ENCODE results near the gene EPHB2.

EPHB2 gene

DNA sequence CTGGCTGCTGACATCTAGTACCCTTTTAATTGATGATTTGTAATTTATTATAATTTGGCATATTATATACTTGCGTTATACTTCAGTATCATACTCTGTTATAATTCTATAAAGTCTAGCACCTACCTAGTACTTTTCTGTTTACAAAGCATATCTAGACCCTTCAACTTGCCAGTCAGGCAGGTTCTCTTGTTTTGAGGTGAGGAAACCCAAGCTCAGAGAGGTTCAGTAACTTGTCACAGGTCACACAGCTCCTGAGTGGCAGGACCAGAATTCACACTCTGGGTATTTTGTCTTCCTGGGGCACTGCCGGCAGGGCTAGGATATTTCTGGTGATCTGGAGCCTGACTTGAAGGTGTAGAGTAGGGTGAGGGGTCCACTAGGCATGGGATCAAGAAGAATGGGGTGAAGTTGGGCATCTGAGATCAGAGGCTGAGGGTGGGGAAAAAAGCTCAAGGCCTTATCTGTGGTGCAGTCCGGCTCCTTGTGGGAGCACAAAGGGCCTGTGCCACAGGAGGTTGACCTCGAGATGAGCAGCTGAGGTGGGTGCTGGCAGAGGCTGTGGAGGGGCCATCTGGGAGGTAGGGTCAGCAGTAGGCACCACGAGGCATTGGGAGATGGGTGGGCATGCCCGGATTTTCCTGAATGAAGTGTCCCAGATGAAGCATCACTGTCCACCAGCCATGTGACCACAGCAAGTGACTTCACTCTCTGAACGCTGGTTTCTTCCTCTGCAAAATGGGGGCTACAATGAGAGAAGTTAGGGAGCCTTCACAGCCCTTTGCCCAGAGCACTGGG is 102.6 kb downstream of the EPHB2 start:
- Histone ChIP-seq H3K9me3 (no peaks in the 10 kb centered on the region), H3K4me1 (ENCODE audit: control insufficient read depth in 1 of 2, insufficient read depth in 1 of 2, low read depth in 1 of 2, low read length in 1 of 2) (no peaks in the 10 kb centered on the region), H3K4me3 (ENCODE audit: low read depth in 1 of 2, low read length in 1 of 2) (no peak overlapping the region), H3K27me3 (no peaks in the 10 kb centered on the region), H3K27ac (no peak overlapping the region), H3K36me3 (no peaks in the 10 kb centered on the region)
- TF ChIP-seq, protein P1, sequence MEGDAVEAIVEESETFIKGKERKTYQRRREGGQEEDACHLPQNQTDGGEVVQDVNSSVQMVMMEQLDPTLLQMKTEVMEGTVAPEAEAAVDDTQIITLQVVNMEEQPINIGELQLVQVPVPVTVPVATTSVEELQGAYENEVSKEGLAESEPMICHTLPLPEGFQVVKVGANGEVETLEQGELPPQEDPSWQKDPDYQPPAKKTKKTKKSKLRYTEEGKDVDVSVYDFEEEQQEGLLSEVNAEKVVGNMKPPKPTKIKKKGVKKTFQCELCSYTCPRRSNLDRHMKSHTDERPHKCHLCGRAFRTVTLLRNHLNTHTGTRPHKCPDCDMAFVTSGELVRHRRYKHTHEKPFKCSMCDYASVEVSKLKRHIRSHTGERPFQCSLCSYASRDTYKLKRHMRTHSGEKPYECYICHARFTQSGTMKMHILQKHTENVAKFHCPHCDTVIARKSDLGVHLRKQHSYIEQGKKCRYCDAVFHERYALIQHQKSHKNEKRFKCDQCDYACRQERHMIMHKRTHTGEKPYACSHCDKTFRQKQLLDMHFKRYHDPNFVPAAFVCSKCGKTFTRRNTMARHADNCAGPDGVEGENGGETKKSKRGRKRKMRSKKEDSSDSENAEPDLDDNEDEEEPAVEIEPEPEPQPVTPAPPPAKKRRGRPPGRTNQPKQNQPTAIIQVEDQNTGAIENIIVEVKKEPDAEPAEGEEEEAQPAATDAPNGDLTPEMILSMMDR (IDR thresholded peaks at IDR 0.05): no peak

DNA sequence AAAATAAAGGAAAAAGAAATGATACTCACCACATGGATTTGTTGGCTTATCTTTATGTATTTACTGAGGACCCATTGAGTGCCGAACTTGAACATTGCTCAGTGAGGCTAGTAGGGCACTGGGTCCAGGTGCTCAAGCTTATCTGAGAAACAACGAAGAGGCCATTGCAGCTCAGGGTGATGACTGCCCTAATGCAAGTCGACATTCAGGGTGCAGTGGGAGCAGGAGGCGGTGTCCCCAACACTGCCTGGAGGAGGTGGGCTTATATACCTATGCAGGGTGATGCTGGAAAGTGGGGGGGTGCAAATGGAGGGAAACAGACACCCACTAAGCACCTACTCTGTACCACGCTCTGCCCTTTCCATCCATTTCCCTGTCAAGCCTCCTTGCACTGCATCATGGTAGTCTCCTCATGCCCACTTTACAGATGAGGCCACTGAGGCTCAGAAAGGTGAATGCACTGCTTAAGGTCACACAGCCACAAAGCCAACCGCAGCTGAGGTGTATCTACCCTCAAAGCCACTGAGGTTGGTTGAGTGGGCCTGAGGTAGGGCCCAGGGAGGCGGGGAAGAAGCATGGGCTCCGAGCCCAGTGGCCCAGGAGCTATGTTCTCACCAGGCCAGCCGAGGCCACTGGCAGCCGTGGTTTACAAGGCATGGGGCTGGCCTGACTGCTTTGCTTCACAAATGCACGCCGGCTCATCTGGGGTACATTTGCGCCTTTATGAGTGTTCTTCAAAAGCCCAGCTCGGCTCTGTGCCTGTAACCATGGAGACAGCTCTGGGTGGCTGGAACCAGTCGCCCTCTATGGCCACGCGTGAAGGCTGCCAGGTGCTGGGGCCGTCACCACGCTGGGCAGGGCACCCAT is 103.8 kb downstream of the EPHB2 start:
- no peaks in the 10 kb centered on the region for H3K9me3 ChIP-seq
- H3K27ac ChIP-seq: no peak overlapping the region
- H3K27me3 ChIP-seq: no peaks in the 10 kb centered on the region
- TF ChIP-seq, protein P1 (IDR thresholded peaks at IDR 0.05): no peak
- H3K4me1 ChIP-seq (ENCODE audit: control insufficient read depth in 1 of 2, insufficient read depth in 1 of 2, low read depth in 1 of 2, low read length in 1 of 2): no peaks in the 10 kb centered on the region
- no peak overlapping the region for H3K4me3 ChIP-seq (ENCODE audit: low read depth in 1 of 2, low read length in 1 of 2)
- H3K36me3 ChIP-seq: no peaks in the 10 kb centered on the region

DNA sequence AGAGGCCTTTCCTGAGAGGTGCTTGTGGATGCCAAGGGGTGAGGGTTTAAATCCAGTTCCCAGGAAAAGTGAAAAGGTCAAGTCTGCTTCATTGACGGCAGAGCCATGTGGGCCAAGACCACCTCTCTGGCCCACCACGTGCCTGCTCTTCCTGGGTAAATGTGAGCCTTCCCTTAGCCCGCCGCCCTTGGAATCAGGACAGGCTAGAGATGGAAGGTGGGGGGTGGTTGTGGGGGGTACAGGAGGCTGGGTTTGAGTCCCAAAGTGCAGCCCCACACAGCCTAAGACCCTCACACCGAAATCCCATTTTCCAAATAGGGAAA is 104.4 kb downstream of the EPHB2 start:
- Histone ChIP-seq H3K27me3 (no peaks in the 10 kb centered on the region), H3K36me3 (no peaks in the 10 kb centered on the region), H3K4me3 (ENCODE audit: low read depth in 1 of 2, low read length in 1 of 2) (no peak overlapping the region), H3K4me1 (ENCODE audit: control insufficient read depth in 1 of 2, insufficient read depth in 1 of 2, low read depth in 1 of 2, low read length in 1 of 2) (no peaks in the 10 kb centered on the region), H3K27ac (no peak overlapping the region), H3K9me3 (no peaks in the 10 kb centered on the region)
- TF ChIP-seq, protein P1 (IDR thresholded peaks at IDR 0.05): no peak

DNA sequence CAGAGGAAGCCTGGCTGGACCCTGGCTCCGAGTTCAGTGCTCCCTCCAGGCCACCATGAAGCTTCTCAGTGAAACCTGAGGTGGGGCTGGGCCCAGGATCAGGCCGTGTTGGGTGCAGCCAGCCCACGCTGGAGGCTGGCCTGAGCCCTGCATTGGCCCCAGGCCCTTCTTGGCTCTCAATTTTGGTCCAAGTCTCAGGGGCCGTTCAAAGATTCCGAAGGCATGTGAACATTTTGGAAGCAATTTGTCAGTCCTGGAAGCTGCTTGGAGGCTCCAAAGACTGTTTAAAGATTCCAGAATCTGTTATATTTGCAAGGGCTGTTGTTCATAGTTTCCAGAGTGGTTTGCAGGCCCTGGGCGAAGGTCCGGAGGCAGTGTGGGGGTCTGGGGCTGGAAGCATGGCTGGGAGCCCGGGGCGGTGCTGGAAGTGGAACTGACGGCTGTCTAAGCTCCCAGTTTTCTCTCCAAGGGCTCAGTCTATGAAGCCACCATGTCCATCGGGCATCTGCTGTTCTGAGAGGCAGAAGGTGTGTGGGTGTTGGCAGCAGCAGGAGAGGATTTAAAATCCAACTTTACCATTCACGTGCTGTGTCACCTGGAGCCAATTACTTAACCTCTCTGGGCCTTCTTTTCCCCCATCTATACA is 104.9 kb downstream of the EPHB2 start:
- Histone ChIP-seq H3K27ac (no peak overlapping the region), H3K4me1 (ENCODE audit: control insufficient read depth in 1 of 2, insufficient read depth in 1 of 2, low read depth in 1 of 2, low read length in 1 of 2) (no peaks in the 10 kb centered on the region), H3K4me3 (ENCODE audit: low read depth in 1 of 2, low read length in 1 of 2) (no peak overlapping the region), H3K36me3 (no peaks in the 10 kb centered on the region), H3K9me3 (no peaks in the 10 kb centered on the region), H3K27me3 (no peaks in the 10 kb centered on the region)
- TF ChIP-seq, protein P1 (IDR thresholded peaks at IDR 0.05): no peak

DNA sequence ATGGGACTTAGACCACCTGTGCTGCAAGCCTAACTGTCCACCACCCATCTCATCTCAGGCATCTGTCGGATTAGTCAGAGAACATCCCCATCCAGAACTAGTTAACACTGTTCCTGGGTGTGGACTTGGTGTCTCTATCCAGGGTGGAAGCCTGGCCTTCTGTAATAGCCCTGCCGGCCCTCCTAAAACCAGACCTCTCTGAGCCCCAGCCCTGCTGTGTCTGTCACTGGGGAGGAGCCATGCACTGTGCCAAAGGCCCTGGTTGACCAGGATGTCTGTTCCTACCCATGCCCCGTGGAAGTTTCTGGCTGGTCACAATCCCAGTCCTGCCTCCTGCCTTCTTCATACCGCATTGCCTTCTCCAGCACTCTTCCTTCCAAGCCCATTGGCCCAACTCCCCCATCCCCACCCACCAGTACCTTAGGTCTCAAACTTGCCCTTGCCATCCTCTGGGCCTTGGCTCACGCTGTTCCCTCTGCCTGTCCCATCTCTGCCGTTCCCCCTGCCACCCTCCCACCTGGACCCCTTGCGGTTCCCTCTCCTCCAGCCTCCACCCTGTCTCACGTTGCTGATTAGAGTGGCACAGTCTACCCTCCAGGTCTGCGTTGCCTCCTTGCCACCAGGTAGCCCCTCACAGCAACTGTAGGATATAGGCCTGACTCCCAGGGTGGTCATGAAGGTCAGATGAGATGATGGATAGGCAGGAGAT is 105.6 kb downstream of the EPHB2 start:
- Histone ChIP-seq H3K27ac (no peak overlapping the region), H3K4me1 (ENCODE audit: control insufficient read depth in 1 of 2, insufficient read depth in 1 of 2, low read depth in 1 of 2, low read length in 1 of 2) (no peaks in the 10 kb centered on the region), H3K36me3 (no peaks in the 10 kb centered on the region), H3K4me3 (ENCODE audit: low read depth in 1 of 2, low read length in 1 of 2) (no peak overlapping the region), H3K27me3 (no peaks in the 10 kb centered on the region), H3K9me3 (no peaks in the 10 kb centered on the region)
- TF ChIP-seq, protein P1 (IDR thresholded peaks at IDR 0.05): no peak
